Muscle of leg (tissue), 16 donors: Measurements from ENCODE around the gene WLS. TPM values are rescaled to one million over a fixed set of nuclear protein-coding genes. Genes with fewer than 3 reads are reported as not detected.

ENCODE experiments used
- DNase-seq: peaks from one replicate; pipeline ENCODE4 v3.0.0; 2013
- H3K27ac ChIP-seq: one replicate; pipeline ENCODE4 v1.5.1; 2013; ENCODE audit warnings: mild to moderate bottlenecking, low read length, control low read depth
- H3K27me3 ChIP-seq: one replicate; pipeline ENCODE4 v1.6.1; 2013; ENCODE audit warnings: low read length; ENCODE audit not compliant: control insufficient read depth, insufficient read depth
- H3K36me3 ChIP-seq: one replicate; pipeline ENCODE4 v1.6.1; 2013; ENCODE audit warnings: low read length; ENCODE audit not compliant: control insufficient read depth, insufficient read depth
- H3K4me1 ChIP-seq: one replicate; pipeline ENCODE4 v1.6.1; 2013; ENCODE audit warnings: low read length; ENCODE audit not compliant: control insufficient read depth, insufficient read depth
- H3K4me3 ChIP-seq: one replicate; pipeline ENCODE4 v1.5.1; 2013; ENCODE audit warnings: low read length, control low read depth
- H3K9me3 ChIP-seq: replicated peaks from 2 replicates; pipeline ENCODE4 v1.6.1; 2013; ENCODE audit warnings: low read depth, low read length; ENCODE audit not compliant: control insufficient read depth
- WGBS: methylation state at CpG from one replicate; pipeline ENCODE4 v1.1.5; 2013; ENCODE audit warnings: missing lambda C conversion rate; ENCODE audit not compliant: insufficient coverage; 5-methylcytosine and 5-hydroxymethylcytosine counted together
- long read RNA-seq, 11 donors: transcript quantifications; one replicate each; lab custom pipeline, GENCODE V29; 2026
- polyA plus RNA-seq, 8 donors: library from polyadenylated mRNA; unstranded; fragments of 120-200 nt; gene quantifications; one replicate each; pipeline versions ENCODE4 v1.2.1 to v1.2.3, GENCODE V29; 2013; ENCODE audit warnings: inconsistent platforms in 1 of 8, low replicate concordance in 1 of 8; ENCODE audit not compliant: insufficient read length in 8 of 8, insufficient read depth in 1 of 8
- total RNA-seq: library from RNA; stranded (reverse); fragments of 120-200 nt; gene quantifications from one replicate; pipeline ENCODE4 v1.2.4, GENCODE V29; 2013

WLS gene
- 62.7 TPM for total RNA-seq
- 100 to 1,000 TPM in 3 of 8 donors, 10 to 100 TPM in 5; 70.0 to 126 (median 82.8) TPM for polyA plus RNA-seq
- long read RNA-seq, donor 1, transcript WLS-201 (12 exons, 2,748 nt), result major isoform, 5 of 8 reads
- long read RNA-seq, donor 1, partial matches to known transcripts, result 0 of 8 reads
- long read RNA-seq, donor 1, other reads (novel, unspliced or antisense), result 0 of 8 reads
- long read RNA-seq, donor 2, partial matches to known transcripts, result 0 of 2 reads
- long read RNA-seq, donor 2, other reads (novel, unspliced or antisense), result 0 of 2 reads
- long read RNA-seq, donor 3, transcript WLS-201 (12 exons, 2,748 nt), result major isoform, 9 of 34 reads
- long read RNA-seq, donor 3, partial matches to known transcripts, result 16 of 34 reads
- long read RNA-seq, donor 3, other reads (novel, unspliced or antisense), result 5 of 34 reads
- long read RNA-seq, donor 4, partial matches to known transcripts, result 5 of 13 reads
- long read RNA-seq, donor 4, other reads (novel, unspliced or antisense), result 0 of 13 reads
- long read RNA-seq, donor 5, transcript WLS-201 (12 exons, 2,748 nt), result major isoform, 29 of 109 reads
- long read RNA-seq, donor 5, transcript WLS-203 (2 exons, 700 nt), result minor isoform, 12 of 109 reads
- long read RNA-seq, donor 5, partial matches to known transcripts, result 54 of 109 reads
- long read RNA-seq, donor 5, other reads (novel, unspliced or antisense), result 13 of 109 reads
- long read RNA-seq, donor 6, transcript WLS-201 (12 exons, 2,748 nt), result major isoform, 11 of 18 reads
- long read RNA-seq, donor 6, partial matches to known transcripts, result 5 of 18 reads
- long read RNA-seq, donor 6, other reads (novel, unspliced or antisense), result 0 of 18 reads
- long read RNA-seq, donor 7, transcript WLS-201 (12 exons, 2,748 nt), result major isoform, 8 of 17 reads
- long read RNA-seq, donor 7, partial matches to known transcripts, result 6 of 17 reads
- long read RNA-seq, donor 7, other reads (novel, unspliced or antisense), result 0 of 17 reads
- long read RNA-seq, donor 8, transcript WLS-201 (12 exons, 2,748 nt), result major isoform, 6 of 19 reads
- long read RNA-seq, donor 8, partial matches to known transcripts, result 6 of 19 reads
- long read RNA-seq, donor 8, other reads (novel, unspliced or antisense), result 5 of 19 reads
- long read RNA-seq, donor 9, transcript WLS-201 (12 exons, 2,748 nt), result major isoform, 6 of 10 reads
- long read RNA-seq, donor 9, partial matches to known transcripts, result 0 of 10 reads
- long read RNA-seq, donor 9, other reads (novel, unspliced or antisense), result 0 of 10 reads
- long read RNA-seq, donor 10, transcript WLS-201 (12 exons, 2,748 nt), result major isoform, 12 of 21 reads
- long read RNA-seq, donor 10, partial matches to known transcripts, result 5 of 21 reads
- long read RNA-seq, donor 10, other reads (novel, unspliced or antisense), result 0 of 21 reads
- long read RNA-seq, donor 11, transcript WLS-203 (2 exons, 700 nt), result minor isoform, 5 of 26 reads
- long read RNA-seq, donor 11, transcript WLS-201 (12 exons, 2,748 nt), result major isoform, 10 of 26 reads
- long read RNA-seq, donor 11, partial matches to known transcripts, result 5 of 26 reads
- long read RNA-seq, donor 11, other reads (novel, unspliced or antisense), result 6 of 26 reads

DNA sequence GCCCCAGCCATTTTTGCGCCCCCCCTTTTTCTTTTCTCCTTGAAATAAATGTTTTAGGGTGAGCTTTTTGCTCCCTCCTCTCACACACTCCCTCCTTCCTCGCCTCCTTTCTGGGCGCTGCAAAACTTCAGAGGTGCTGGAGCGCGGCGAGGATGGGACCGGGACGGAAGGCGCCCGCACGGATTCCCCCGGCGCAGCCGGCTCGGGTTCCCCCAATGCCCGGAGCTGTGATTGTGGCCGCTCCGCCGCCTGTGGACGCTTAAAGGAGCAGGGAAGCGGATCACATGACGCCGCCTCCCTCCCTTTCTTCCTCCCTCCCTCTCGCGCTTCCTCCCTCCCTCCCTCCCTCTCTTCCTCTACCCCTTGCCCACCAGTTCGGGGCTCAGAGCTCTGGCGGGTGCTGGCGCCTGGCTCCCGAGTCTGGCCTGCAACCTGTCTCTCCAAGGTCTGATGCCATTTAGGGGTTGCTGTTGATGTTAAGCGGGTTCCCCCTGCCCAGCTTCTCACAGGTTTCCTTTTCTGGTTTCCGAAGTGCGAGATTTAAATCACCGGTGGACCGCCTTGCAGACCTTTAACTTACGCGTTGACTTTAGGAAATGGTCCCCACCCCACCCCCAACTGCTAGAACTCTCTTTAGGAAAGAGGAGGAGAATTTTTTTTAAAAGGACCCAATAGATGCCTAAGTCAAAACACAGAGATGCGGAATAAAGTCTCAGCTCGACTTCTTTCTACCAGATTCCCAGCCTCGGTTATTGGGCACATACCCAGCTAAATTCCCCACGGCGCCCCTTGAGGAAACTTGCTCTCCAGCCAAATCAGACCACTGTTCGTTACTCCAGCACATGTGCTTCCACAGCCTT, at the start of gene WLS:
WLS (minus strand) TSS at position 235 of the 860 bp plus-strand sequence; CDS start at position 11, 224 bp downstream.
- peak; percentile 95 for DNase-seq
- no peaks in the 10 kb centered on the region for H3K9me3 ChIP-seq
- H3K4me1 ChIP-seq, result peaks cover 13% of the 10 kb centered on the region
- WGBS, result under 1% methylated on average over 33 of the region's 42 CpGs
- no peaks in the 10 kb centered on the region for H3K27me3 ChIP-seq
- H3K4me3 ChIP-seq, result peak within 1 kb of the TSS; percentile 60
- H3K36me3 ChIP-seq, result no peaks in the 10 kb centered on the region
- peak within 1 kb of the TSS; percentile 89 for H3K27ac ChIP-seq

DNA sequence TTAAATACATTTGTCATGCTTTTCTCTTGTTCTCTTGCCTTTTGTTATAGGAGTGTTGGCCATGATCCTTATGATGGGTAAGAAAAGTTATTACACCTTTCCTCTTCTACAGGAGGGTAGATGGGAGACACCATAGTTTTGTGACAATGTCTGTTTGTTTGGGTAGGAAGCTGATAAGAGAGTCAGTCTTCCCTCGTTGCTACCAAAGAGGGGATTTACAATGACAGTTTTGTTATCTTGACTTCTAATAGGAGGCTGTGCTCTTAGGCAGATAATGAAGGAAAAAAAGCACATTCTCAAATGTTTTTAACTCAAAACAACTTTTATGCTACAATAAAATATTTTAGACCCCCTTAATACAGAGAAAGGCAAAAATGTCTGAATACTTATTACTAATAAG, 48.0 kb upstream of the WLS start:
- no peaks in the 10 kb centered on the region for H3K27me3 ChIP-seq
- no peak overlapping the region for H3K27ac ChIP-seq
- no peaks in the 10 kb centered on the region for H3K9me3 ChIP-seq
- H3K4me3 ChIP-seq, result no peak overlapping the region
- no peak for DNase-seq
- no peaks in the 10 kb centered on the region for H3K36me3 ChIP-seq
- no peaks in the 10 kb centered on the region for H3K4me1 ChIP-seq
- WGBS, result no CpG with 5 or more reads among the region's 1 CpG

DNA sequence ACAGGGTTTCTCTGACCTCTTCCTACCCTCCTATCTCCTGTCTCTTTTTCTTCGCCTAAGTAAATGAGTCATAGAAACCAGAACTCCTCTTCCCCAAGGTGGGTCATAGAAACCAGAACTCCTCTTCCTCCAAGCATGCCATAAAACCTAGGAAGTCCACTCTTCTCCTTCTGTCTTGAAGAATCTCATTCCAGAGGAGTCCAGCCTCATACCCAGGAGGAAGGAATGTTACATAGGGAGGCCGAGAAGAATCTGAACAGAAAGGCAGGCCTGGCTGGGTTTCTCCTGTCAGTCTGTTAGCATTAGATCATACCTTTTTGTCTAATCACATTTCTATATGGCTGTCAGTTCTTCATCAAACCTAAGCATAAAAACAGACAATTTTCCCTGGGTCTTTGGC, 47.5 kb upstream of the WLS start:
- Histone ChIP-seq H3K27ac (no peak overlapping the region), H3K4me1 (no peaks in the 10 kb centered on the region), H3K4me3 (no peak overlapping the region), H3K27me3 (no peaks in the 10 kb centered on the region), H3K36me3 (no peaks in the 10 kb centered on the region), H3K9me3 (no peaks in the 10 kb centered on the region)
- no peak for DNase-seq
- no CpG with 5 or more reads among the region's 2 CpGs for WGBS

DNA sequence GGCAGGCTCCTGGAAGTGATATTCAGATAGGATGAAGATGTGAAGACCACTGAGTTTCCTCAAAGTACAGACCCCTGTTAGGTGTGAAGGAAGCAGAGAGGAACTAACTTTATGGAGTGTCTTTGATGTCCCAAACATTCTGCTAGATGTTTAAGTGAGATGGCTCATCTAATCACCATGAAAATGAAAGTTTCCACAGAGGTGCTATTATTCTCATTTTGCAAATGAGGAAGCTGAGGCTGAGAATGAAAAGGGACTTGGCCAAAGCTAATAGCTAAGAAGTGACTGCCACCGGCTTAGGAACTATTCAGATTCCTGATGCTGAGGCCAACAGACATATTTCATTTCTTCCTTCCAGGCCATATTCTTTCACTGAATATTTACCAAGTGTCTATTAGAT, 45.9 kb upstream of the WLS start:
- Histone ChIP-seq H3K27me3 (no peaks in the 10 kb centered on the region), H3K27ac (no peak overlapping the region), H3K4me1 (no peaks in the 10 kb centered on the region), H3K4me3 (no peak overlapping the region), H3K9me3 (no peaks in the 10 kb centered on the region), H3K36me3 (no peaks in the 10 kb centered on the region)
- DNase-seq, result no peak
- no CpG with 5 or more reads among the region's 1 CpG for WGBS

DNA sequence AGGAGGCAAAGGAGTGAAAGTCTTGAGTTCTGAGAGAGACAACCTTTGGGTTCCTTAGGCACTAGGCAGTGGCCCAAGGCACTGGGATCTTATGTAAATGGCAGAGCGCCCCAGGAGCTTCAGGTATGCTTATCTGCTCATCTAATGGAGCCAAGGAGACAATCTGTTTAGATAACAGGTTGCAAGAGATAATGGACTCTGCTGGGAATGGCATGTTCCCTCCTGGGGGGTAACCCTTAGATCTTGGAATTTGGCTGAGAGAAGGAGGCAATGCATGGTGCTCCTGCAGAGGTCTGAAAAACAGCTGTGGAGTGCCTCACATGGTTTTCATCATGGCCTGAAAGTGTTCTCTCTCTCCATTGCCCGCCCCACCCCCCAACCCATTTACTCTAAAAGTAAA, 44.1 kb upstream of the WLS start:
- H3K9me3 ChIP-seq, result no peaks in the 10 kb centered on the region
- H3K4me3 ChIP-seq, result no peak overlapping the region
- no peak for DNase-seq
- no peak overlapping the region for H3K27ac ChIP-seq
- WGBS, result 73% methylated on average over 1 of the region's 2 CpGs
- H3K4me1 ChIP-seq, result no peaks in the 10 kb centered on the region
- no peaks in the 10 kb centered on the region for H3K36me3 ChIP-seq
- no peaks in the 10 kb centered on the region for H3K27me3 ChIP-seq

DNA sequence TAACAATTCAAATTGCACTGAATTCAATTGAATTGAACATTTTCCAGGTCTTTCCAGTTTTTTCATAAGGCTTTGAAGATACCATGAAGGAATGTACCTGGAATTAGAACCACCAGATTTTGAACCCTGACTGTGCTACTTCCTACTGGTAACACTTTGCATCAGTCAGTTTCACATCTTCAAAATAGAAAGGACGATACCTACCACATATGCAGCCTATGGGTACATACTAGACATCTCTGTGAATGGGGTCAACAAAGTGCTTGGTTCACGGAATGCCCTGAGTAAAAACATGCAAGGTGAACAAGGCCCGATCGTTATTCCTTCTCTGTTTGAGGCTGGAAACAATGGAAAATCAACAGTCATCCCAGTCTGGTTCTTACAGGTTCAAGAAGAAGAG, 41.2 kb upstream of the WLS start:
- 70% methylated on average over 3 of the region's 4 CpGs for WGBS
- Histone ChIP-seq H3K4me3 (no peak overlapping the region), H3K9me3 (no peaks in the 10 kb centered on the region), H3K36me3 (no peaks in the 10 kb centered on the region), H3K27ac (no peak overlapping the region), H3K4me1 (no peaks in the 10 kb centered on the region), H3K27me3 (no peaks in the 10 kb centered on the region)
- no peak for DNase-seq

DNA sequence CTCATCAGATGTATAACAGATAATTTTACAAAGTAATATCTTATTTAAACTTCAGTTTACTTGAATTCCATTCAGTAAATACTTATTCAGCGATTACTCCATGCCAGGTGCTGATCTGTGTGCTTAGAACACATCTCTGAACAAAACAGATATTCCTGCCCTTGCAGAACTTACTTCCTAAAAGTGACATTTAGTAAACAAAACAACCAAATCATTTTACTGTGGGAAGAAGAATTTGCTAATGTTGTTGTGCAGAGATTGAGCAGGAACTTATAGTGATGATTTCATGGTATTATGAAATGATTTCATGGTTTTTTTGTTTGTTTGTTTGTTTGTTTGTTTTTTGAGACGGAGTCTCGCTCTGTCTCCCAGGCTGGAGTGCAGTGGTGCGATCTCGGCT, 39.3 kb upstream of the WLS start:
- H3K36me3 ChIP-seq, result no peaks in the 10 kb centered on the region
- H3K27me3 ChIP-seq, result no peaks in the 10 kb centered on the region

DNA sequence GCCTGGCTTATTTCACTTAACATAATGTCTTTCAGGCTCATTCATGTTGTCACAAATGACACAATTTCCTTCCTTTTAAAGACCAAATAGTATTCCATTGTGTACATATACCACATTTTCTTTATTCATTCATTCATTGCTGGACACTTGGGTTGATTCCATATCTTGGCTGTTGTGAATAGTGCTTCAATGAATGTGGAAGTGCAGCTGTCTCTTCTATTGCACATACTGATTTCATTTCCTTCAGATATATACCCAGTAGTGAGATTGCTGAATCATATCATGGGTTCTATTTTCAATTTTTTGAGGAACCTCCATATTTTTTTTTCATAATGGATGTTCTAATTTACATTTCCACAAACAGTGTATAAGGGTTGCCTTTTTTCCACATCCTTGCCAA, 38.6 kb upstream of the WLS start:
- Histone ChIP-seq H3K27me3 (no peaks in the 10 kb centered on the region), H3K9me3 (no peaks in the 10 kb centered on the region), H3K4me3 (no peak overlapping the region), H3K36me3 (no peaks in the 10 kb centered on the region), H3K27ac (no peak overlapping the region), H3K4me1 (no peaks in the 10 kb centered on the region)
- peak; percentile 7 for DNase-seq

More for the DNA sequence above, 39.3 kb upstream of the WLS start:
- Histone ChIP-seq H3K27ac (no peak overlapping the region), H3K4me1 (no peaks in the 10 kb centered on the region), H3K4me3 (no peak overlapping the region), H3K9me3 (no peaks in the 10 kb centered on the region)
- 100% methylated on average over 1 of the region's 5 CpGs for WGBS
- no peak for DNase-seq
